Stimulated activated CD4-positive, alpha-beta T cell treated with anti-CD3 and anti-CD28 coated beads, Interleukin-12 subunit alpha, Interleukin-12 subunit beta, amount 100 ng/mL, for 24 hours (primary cell): ENCODE data around the gene PTPRN2.

ENCODE experiments used
- DNase-seq, 2 experiments: peaks; one replicate each; pipeline ENCODE4 v3.0.0-alpha.2; 2020; ENCODE audit warnings: low read depth in 2 of 2

PTPRN2 gene

GRCh38 chr7:157837047-157837446 is 750.6 kb downstream of the PTPRN2 start:
- no peak for DNase-seq

- no peak for DNase-seq
Observed at GRCh38 chr7:157834501-157835163, 753.0 kb downstream of the PTPRN2 start.

GRCh38 chr7:157832866-157833607 is 754.6 kb downstream of the PTPRN2 start:
- DNase-seq: no peak

- no peak for DNase-seq
Observed at GRCh38 chr7:157832421-157832820, 755.2 kb downstream of the PTPRN2 start.

GRCh38 chr7:157832006-157832405 is 755.6 kb downstream of the PTPRN2 start:
- no peak for DNase-seq

GRCh38 chr7:157831143-157831905 is 756.3 kb downstream of the PTPRN2 start:
- no peak for DNase-seq

GRCh38 chr7:157830331-157830730 is 757.3 kb downstream of the PTPRN2 start:
- no peak for DNase-seq

- no peak for DNase-seq
Observed at GRCh38 chr7:157829491-157829890, 758.1 kb downstream of the PTPRN2 start.

- DNase-seq: no peak
Observed at GRCh38 chr7:157828881-157829280, 758.7 kb downstream of the PTPRN2 start.

GRCh38 chr7:157828190-157828589 is 759.4 kb downstream of the PTPRN2 start:
- DNase-seq: no peak

- no peak for DNase-seq
Observed at GRCh38 chr7:157827863-157828160, 759.8 kb downstream of the PTPRN2 start.

- DNase-seq: no peak
Observed at GRCh38 chr7:157827045-157827862, 760.4 kb downstream of the PTPRN2 start.

- no peak for DNase-seq
Observed at GRCh38 chr7:157826566-157826965, 761.1 kb downstream of the PTPRN2 start.

- no peak for DNase-seq
Observed at GRCh38 chr7:157825325-157825724, 762.3 kb downstream of the PTPRN2 start.

GRCh38 chr7:157824819-157825121 is 762.9 kb downstream of the PTPRN2 start:
- DNase-seq: no peak

- no peak for DNase-seq
Observed at GRCh38 chr7:157824011-157824818, 763.4 kb downstream of the PTPRN2 start.

- DNase-seq: no peak
Observed at GRCh38 chr7:157822688-157823031, 765.0 kb downstream of the PTPRN2 start.

GRCh38 chr7:157821959-157822687 is 765.5 kb downstream of the PTPRN2 start:
- DNase-seq: no peak

GRCh38 chr7:157820796-157821195 is 766.8 kb downstream of the PTPRN2 start:
- no peak for DNase-seq

GRCh38 chr7:157819455-157819807 is 768.2 kb downstream of the PTPRN2 start:
- no peak for DNase-seq
